Sigmoid colon (tissue), 7 donors: Measurements from ENCODE around the gene SMYD3. TPM values are rescaled to one million over a fixed set of nuclear protein-coding genes. Genes with fewer than 3 reads are reported as not detected.

Source experiments
- DNase-seq: peaks from one replicate; pipeline ENCODE4 v3.0.0-alpha.2; 2019
- H3K27ac ChIP-seq, 4 donors: fragments of 200-600 bp; sonication (generic); one replicate each; pipeline ENCODE4 v1.5.1; 2016 to 2019; ENCODE audit warnings: mild to moderate bottlenecking in 1 of 4
- H3K27me3 ChIP-seq, 3 donors: fragments of 200-600 bp; sonication (generic); one replicate each; pipeline ENCODE4 v1.5.1; 2019; ENCODE audit warnings: mild to moderate bottlenecking in 1 of 3
- H3K36me3 ChIP-seq, 4 donors: fragments of 200-600 bp; sonication (generic); one replicate each; pipeline ENCODE4 v1.5.1; 2016 to 2019
- H3K4me1 ChIP-seq, 4 donors: fragments of 200-600 bp; sonication (generic); one replicate each; pipeline ENCODE4 v1.5.1; 2017 to 2019
- H3K4me3 ChIP-seq, 4 donors: fragments of 200-600 bp; sonication (generic); one replicate each; pipeline ENCODE4 v1.5.1; 2017 to 2019; ENCODE audit warnings: mild to moderate bottlenecking in 2 of 4, moderate library complexity in 1 of 4
- H3K9me3 ChIP-seq, 4 donors: fragments of 200-600 bp in 3 of 4; sonication (generic) in 3 of 4; one replicate each; pipeline versions ENCODE4 v1.5.1 to v1.6.1; 2013 to 2019
- CTCF ChIP-seq, 4 experiments: fragments of 450-650 bp in 3 of 4; fragments of 200-600 bp in 1 of 4; IDR thresholded peaks; one replicate each; pipeline ENCODE4 v1.5.1; 2016 to 2019; ENCODE audit warnings: antibody characterized with exemption in 4 of 4, mild to moderate bottlenecking in 3 of 4, moderate library complexity in 2 of 4
- EP300 ChIP-seq, 4 donors: sonication (generic); formaldehyde crosslinking; IDR thresholded peaks; one replicate each; pipeline ENCODE4 v1.6.1; 2017; ENCODE audit warnings: antibody characterized with exemption in 4 of 4
- POLR2A ChIP-seq, 2 donors: fragments of 450-650 bp; IDR thresholded peaks; one replicate each; pipeline ENCODE4 v1.6.1; 2016; ENCODE audit warnings: antibody characterized with exemption in 2 of 2, mild to moderate bottlenecking in 2 of 2, moderate library complexity in 2 of 2
- POLR2AphosphoS5 ChIP-seq, 4 donors: sonication (generic); formaldehyde crosslinking; IDR thresholded peaks; one replicate each; pipeline ENCODE4 v1.6.1; 2017; ENCODE audit warnings: antibody characterized with exemption in 4 of 4
- WGBS, 2 donors: extraction: QIAGEN DNeasy Blood & Tissue Kit; methylation state at CpG; one replicate each; pipeline ENCODE4 v1.1.7; 2013; 5-methylcytosine and 5-hydroxymethylcytosine counted together
- intact Hi-C: fragments of 100-400 bp; cut with DNase I; formaldehyde crosslinking; loops from one replicate; pipeline ENCODE4 v1.15.1; 2023
- polyA plus RNA-seq, 3 donors: library from polyadenylated mRNA; stranded (reverse); fragments of 200-250 nt; gene quantifications; one replicate each; pipeline ENCODE4 v1.2.3, GENCODE V29; 2013
- total RNA-seq, 4 donors: library from RNA; depleted of rRNA; stranded (reverse); fragments of >200 nt; gene quantifications; one replicate each; pipeline ENCODE4 v1.1.0, GENCODE V29; 2016
- donor health status: healthy with polysubstance abuse.
- donor health status: Bipolar disorder and iron deficiency.
- donor health status: healthy.

The SMYD3 gene
- total and polyA plus RNA-seq, 7 donors = 8.7 to 23.8 (median 17.1) TPM

DNA sequence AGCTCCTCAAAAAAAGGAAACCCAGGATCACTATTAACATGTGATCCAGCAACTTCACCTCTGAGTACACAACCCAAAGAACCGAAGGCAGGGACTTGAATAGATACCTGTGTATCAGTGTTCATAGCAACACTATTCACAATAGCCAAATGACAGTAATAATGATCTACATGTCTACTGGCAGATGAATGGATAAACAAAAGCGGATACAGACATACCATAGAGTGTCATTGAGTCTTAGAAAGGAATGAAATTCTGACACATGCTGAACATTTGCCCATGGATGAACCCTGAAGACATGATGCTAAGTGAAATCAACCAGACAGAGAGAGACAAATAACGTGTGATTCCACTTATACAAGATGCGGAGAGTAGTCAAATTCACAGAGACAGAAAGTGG is 788.1 kb downstream of the SMYD3 start:
- Histone ChIP-seq H3K27me3 (no peaks in the 10 kb centered on the region), H3K4me1 (no peaks in the 10 kb centered on the region), H3K27ac (no peak overlapping the region), H3K9me3 (peaks cover 0 to 3% (median 0%) of the 10 kb centered on the region in 4 donors), H3K4me3 (no peak overlapping the region), H3K36me3 (no peaks in the 10 kb centered on the region)
- intact Hi-C loops = no loop called here
- no peak for DNase-seq
- WGBS, 2 donors = 94 to 96% methylated on average over 4 of the region's 4 CpGs
- TF ChIP-seq POLR2A (IDR thresholded peaks at IDR 0.05) (no peak), CTCF (IDR thresholded peaks at IDR 0.05) (no peak), EP300 (IDR thresholded peaks at IDR 0.05) (no peak), POLR2AphosphoS5 (IDR thresholded peaks at IDR 0.05) (no peak)

DNA sequence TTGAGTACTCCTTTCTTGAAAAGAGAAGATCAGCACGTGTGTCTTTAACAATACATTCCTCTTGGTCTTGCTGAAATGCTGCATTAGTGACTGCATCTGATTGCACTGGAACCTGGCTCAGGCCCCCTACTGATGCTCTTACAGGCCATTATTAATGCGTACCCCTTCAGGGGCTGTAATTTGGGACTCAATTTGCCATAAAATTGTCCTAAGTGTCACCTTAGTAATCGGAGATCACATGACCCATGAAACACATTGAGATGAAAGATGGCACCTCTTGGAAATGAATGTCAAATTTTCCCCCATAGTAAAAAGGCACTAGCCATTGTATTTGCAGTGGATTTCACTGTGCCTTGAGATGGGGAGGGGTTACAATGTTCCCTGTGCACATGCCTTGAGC is 789.0 kb downstream of the SMYD3 start:
- TF ChIP-seq POLR2AphosphoS5 (IDR thresholded peaks at IDR 0.05) (no peak), POLR2A (IDR thresholded peaks at IDR 0.05) (no peak), EP300 (IDR thresholded peaks at IDR 0.05) (no peak), CTCF (IDR thresholded peaks at IDR 0.05) (no peak)
- Histone ChIP-seq H3K4me3 (no peak overlapping the region), H3K4me1 (no peaks in the 10 kb centered on the region), H3K27ac (no peak overlapping the region), H3K27me3 (no peaks in the 10 kb centered on the region), H3K9me3 (no peaks in the 10 kb centered on the region), H3K36me3 (no peaks in the 10 kb centered on the region)
- intact Hi-C loops = no loop called here
- WGBS, 2 donors = 88 to 91% methylated on average over 3 of the region's 3 CpGs
- DNase-seq = no peak

DNA sequence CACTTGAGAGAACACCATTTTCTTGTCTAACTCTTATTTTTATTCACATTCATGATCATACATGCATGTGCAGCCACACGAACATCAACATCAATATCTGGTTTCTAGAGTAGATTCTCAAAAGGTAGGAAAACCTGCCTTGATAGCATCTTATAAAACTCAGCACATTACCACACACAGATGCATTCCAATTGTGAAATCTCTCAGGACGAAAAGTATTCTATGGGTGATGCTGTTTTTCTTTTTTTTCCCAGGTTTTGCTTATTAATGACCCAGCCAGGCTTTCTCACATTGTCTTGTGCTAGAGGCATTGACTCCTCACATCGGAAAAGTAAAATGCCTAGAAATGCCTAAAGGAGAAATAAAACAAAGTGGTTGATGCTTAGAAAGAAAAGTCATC is 789.5 kb downstream of the SMYD3 start:
- Histone ChIP-seq H3K9me3 (no peaks in the 10 kb centered on the region), H3K4me1 (no peaks in the 10 kb centered on the region), H3K27me3 (no peaks in the 10 kb centered on the region), H3K36me3 (no peaks in the 10 kb centered on the region), H3K27ac (no peak overlapping the region), H3K4me3 (no peak overlapping the region)
- no peak for DNase-seq
- intact Hi-C loops = no loop called here
- WGBS, 2 donors = 92 to 93% methylated on average over 3 of the region's 3 CpGs
- no peak for TF ChIP-seq CTCF (IDR thresholded peaks at IDR 0.05)
- TF ChIP-seq POLR2A (IDR thresholded peaks at IDR 0.05) = no peak

- 95% methylated on average over 3 of the region's 3 CpGs for WGBS, 2 donors
- no peaks in the 10 kb centered on the region for H3K36me3 ChIP-seq
- intact Hi-C loops = no loop called here
Measured at GRCh38 chr1:245716561-245716960, 790.5 kb downstream of the SMYD3 start.

More at GRCh38 chr1:245716561-245716960, 790.5 kb downstream of the SMYD3 start:
- no peak for DNase-seq
- Histone ChIP-seq H3K4me3 (no peak overlapping the region), H3K4me1 (no peaks in the 10 kb centered on the region), H3K27me3 (no peaks in the 10 kb centered on the region), H3K27ac (no peak overlapping the region), H3K9me3 (no peaks in the 10 kb centered on the region)
- TF ChIP-seq POLR2AphosphoS5 (IDR thresholded peaks at IDR 0.05) (no peak), CTCF (IDR thresholded peaks at IDR 0.05) (no peak), POLR2A (IDR thresholded peaks at IDR 0.05) (no peak), EP300 (IDR thresholded peaks at IDR 0.05) (no peak)
